HepG2 (cell line): ENCODE data around the gene CX3CR1. TPM values are rescaled to one million over a fixed set of nuclear protein-coding genes. Genes with fewer than 3 reads are reported as not detected.

ENCODE experiments used
- EED ChIP-seq: sonication (generic); formaldehyde crosslinking; IDR thresholded peaks from 2 replicates; pipeline ENCODE4 v1.5.0; 2020; ENCODE audit warnings: mild to moderate bottlenecking, missing genetic modification reagents
- FOSL2 ChIP-seq: sonication (generic); formaldehyde crosslinking; IDR thresholded peaks from 2 replicates; pipeline ENCODE4 v1.4.0; 2020; ENCODE audit warnings: missing genetic modification reagents
- FOXO1 ChIP-seq: sonication (generic); formaldehyde crosslinking; IDR thresholded peaks from 2 replicates; pipeline ENCODE4 v1.4.0; 2020; ENCODE audit warnings: missing genetic modification reagents
- GATAD1 ChIP-seq: IDR thresholded peaks from 2 replicates; pipeline ENCODE4 v1.6.1; 2016; ENCODE audit warnings: missing genetic modification reagents, missing compliant biosample characterization
- GLI4 ChIP-seq: sonication (generic); formaldehyde crosslinking; IDR thresholded peaks from 2 replicates; pipeline ENCODE4 v1.5.1; 2020; ENCODE audit warnings: missing genetic modification reagents, mild to moderate bottlenecking, moderate library complexity, borderline replicate concordance
- KLF15 ChIP-seq: sonication (generic); formaldehyde crosslinking; IDR thresholded peaks from 2 replicates; pipeline ENCODE4 v1.8.1; 2023; ENCODE audit warnings: borderline replicate concordance, mild to moderate bottlenecking, inconsistent platforms, missing genetic modification reagents, mixed read lengths
- MXD3 ChIP-seq: IDR thresholded peaks from 2 replicates; pipeline ENCODE4 v1.6.1; 2016; ENCODE audit warnings: mild to moderate bottlenecking, missing biosample characterization, missing genetic modification reagents
- NCOR1 ChIP-seq: fragments of 200-600 bp; sonication (generic); IDR thresholded peaks from 2 replicates; pipeline ENCODE4 v1.7.0; 2017; ENCODE audit warnings: antibody characterized with exemption, low read length, borderline replicate concordance
- PPARG ChIP-seq: conservative IDR thresholded peaks from 2 replicates; pipeline ENCODE4 v1.6.1; 2016; ENCODE audit warnings: missing biosample characterization, missing genetic modification reagents
- RAD21 ChIP-seq: fragments of 450-650 bp; formaldehyde crosslinking; IDR thresholded peaks from 2 replicates; pipeline ENCODE4 v1.5.0; 2020; ENCODE audit warnings: mild to moderate bottlenecking
- RFXAP ChIP-seq: sonication (generic); formaldehyde crosslinking; IDR thresholded peaks from 2 replicates; pipeline ENCODE4 v1.4.0; 2020; ENCODE audit warnings: missing genetic modification reagents, borderline replicate concordance
- SAP130 ChIP-seq: IDR thresholded peaks from 2 replicates; pipeline ENCODE4 v1.6.1; 2016; ENCODE audit warnings: low read depth
- SP5 ChIP-seq: IDR thresholded peaks from 2 replicates; pipeline ENCODE4 v1.6.1; 2016; ENCODE audit warnings: low read depth, borderline replicate concordance
- TCF12 ChIP-seq, 2 experiments: fragments of 450-650 bp in 1 of 2; sonication (generic) in 1 of 2; formaldehyde crosslinking in 1 of 2; IDR thresholded peaks; 2 replicates each; pipeline versions ENCODE4 v1.6.1 to v1.8.0; 2017 to 2022; ENCODE audit warnings: antibody characterized with exemption in 1 of 2, mild to moderate bottlenecking in 1 of 2, missing genetic modification reagents in 1 of 2, moderate library complexity in 1 of 2
- ZMAT3 ChIP-seq: sonication (generic); formaldehyde crosslinking; conservative IDR thresholded peaks from 2 replicates; pipeline ENCODE4 v1.7.0; 2021; ENCODE audit warnings: missing genetic modification reagents
- ZNF331 ChIP-seq: sonication (generic); formaldehyde crosslinking; IDR thresholded peaks from 2 replicates; pipeline ENCODE4 v1.4.0; 2020; ENCODE audit warnings: missing genetic modification reagents
- ZNF367 ChIP-seq: sonication (generic); formaldehyde crosslinking; IDR thresholded peaks from 2 replicates; pipeline ENCODE4 v1.4.0; 2020; ENCODE audit warnings: missing genetic modification reagents, borderline replicate concordance
- ZNF576 ChIP-seq: sonication (generic); formaldehyde crosslinking; IDR thresholded peaks from 2 replicates; pipeline ENCODE4 v1.4.0; 2020; ENCODE audit warnings: mild to moderate bottlenecking, missing genetic modification reagents
- ZNF687 ChIP-seq: sonication (generic); formaldehyde crosslinking; IDR thresholded peaks from 2 replicates; pipeline ENCODE4 v1.5.1; 2020; ENCODE audit warnings: mild to moderate bottlenecking, missing genetic modification reagents, moderate library complexity
- ZNF781 ChIP-seq: sonication (generic); formaldehyde crosslinking; IDR thresholded peaks from 2 replicates; pipeline ENCODE4 v1.5.1; 2020; ENCODE audit warnings: borderline replicate concordance, mild to moderate bottlenecking, missing genetic modification reagents; ENCODE audit errors: not compliant biosample characterization
- ZNF790 ChIP-seq: sonication (generic); formaldehyde crosslinking; IDR thresholded peaks from 2 replicates; pipeline ENCODE4 v1.8.0; 2022; ENCODE audit warnings: missing genetic modification reagents, mild to moderate bottlenecking, borderline replicate concordance
- polyA plus RNA-seq, 8 experiments: library from polyadenylated mRNA; depleted of rRNA in 3 of 8; stranded (reverse) in 7 of 8; unstranded in 1 of 8; fragments of >200 nt; fragmentation: Illumina TruSeq in 4 of 8; extraction: Trizol in 4 of 8; gene quantifications; 2 replicates each; pipeline versions ENCODE4 v1.2.1 to v1.2.3, GENCODE V29; 2011 to 2016; ENCODE audit warnings: low read depth in 4 of 8, missing spikeins in 1 of 8, mixed read lengths in 1 of 8; ENCODE audit not compliant: insufficient read depth in 1 of 8
- total RNA-seq, 5 experiments: library from RNA; depleted of rRNA; stranded (reverse); fragments of >200 nt; fragmentation: Illumina TruSeq; extraction: Trizol; gene quantifications; 2 replicates each; pipeline ENCODE4 v1.2.3, GENCODE V29; 2016; ENCODE audit warnings: low read depth in 1 of 5
- TF ChIP-seq, protein P1 (sequence below): sonication (generic); formaldehyde crosslinking; IDR thresholded peaks from 2 replicates; pipeline ENCODE4 v1.4.0; 2020; ENCODE audit warnings: missing genetic modification reagents, borderline replicate concordance
- TF ChIP-seq, protein P2 (sequence below): IDR thresholded peaks from 2 replicates; pipeline ENCODE4 v1.6.1; 2016; ENCODE audit warnings: low read depth, borderline replicate concordance

CX3CR1 gene
- total and polyA plus RNA-seq, 2 of the 13 experiments (the other 11 are each of a cell fraction or from before 2014, with no cell fraction given): not detected

GRCh38 chr3:39288300-39288808 lies 8.5 kb upstream of the CX3CR1 start (continued):
- TF ChIP-seq TCF12 (IDR thresholded peaks at IDR 0.05): no peak
- no peak for TF ChIP-seq TCF12 (CRISPR knock-in tag; IDR thresholded peaks at IDR 0.05)
- TF ChIP-seq ZNF790 (CRISPR knock-in tag): no peak
- TF ChIP-seq ZNF331: 0 out of 2 replicates have a peak, but pooled peaks have one; percentile 38
- peak; percentile 71; the same call in 1 of the 2 replicates for TF ChIP-seq ZNF576 (CRISPR knock-in tag)
- TF ChIP-seq EED: no peak
- no peak for TF ChIP-seq KLF15 (CRISPR knock-in tag)
- TF ChIP-seq FOSL2 (CRISPR knock-in tag): 0 out of 2 replicates have a peak, but pooled peaks have one; percentile 42
- TF ChIP-seq RAD21 (CRISPR knock-in tag): peak; percentile 95
- TF ChIP-seq SAP130: 0 out of 2 replicates have a peak, but pooled peaks have one; percentile 41
- no peak for TF ChIP-seq MXD3 (CRISPR knock-in tag)
- no peak for TF ChIP-seq ZMAT3 (CRISPR knock-in tag)
- TF ChIP-seq ZNF781: peak; percentile 18
- no peak for TF ChIP-seq PPARG (CRISPR knock-in tag)
- TF ChIP-seq NCOR1: no peak
- no peak for TF ChIP-seq ZNF367 (CRISPR knock-in tag)
- peak; percentile 42 for TF ChIP-seq ZNF687 (CRISPR knock-in tag)
- peak; percentile 29; the same call in 1 of the 2 replicates for TF ChIP-seq SP5 (CRISPR knock-in tag)
- no peak for TF ChIP-seq RFXAP
- TF ChIP-seq GLI4: no peak
- peak; percentile 36; the same call in 1 of the 2 replicates for TF ChIP-seq FOXO1
- TF ChIP-seq, protein P1, sequence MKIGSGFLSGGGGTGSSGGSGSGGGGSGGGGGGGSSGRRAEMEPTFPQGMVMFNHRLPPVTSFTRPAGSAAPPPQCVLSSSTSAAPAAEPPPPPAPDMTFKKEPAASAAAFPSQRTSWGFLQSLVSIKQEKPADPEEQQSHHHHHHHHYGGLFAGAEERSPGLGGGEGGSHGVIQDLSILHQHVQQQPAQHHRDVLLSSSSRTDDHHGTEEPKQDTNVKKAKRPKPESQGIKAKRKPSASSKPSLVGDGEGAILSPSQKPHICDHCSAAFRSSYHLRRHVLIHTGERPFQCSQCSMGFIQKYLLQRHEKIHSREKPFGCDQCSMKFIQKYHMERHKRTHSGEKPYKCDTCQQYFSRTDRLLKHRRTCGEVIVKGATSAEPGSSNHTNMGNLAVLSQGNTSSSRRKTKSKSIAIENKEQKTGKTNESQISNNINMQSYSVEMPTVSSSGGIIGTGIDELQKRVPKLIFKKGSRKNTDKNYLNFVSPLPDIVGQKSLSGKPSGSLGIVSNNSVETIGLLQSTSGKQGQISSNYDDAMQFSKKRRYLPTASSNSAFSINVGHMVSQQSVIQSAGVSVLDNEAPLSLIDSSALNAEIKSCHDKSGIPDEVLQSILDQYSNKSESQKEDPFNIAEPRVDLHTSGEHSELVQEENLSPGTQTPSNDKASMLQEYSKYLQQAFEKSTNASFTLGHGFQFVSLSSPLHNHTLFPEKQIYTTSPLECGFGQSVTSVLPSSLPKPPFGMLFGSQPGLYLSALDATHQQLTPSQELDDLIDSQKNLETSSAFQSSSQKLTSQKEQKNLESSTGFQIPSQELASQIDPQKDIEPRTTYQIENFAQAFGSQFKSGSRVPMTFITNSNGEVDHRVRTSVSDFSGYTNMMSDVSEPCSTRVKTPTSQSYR (CRISPR knock-in tag): no peak; the same call in 1 of the 2 replicates
- TF ChIP-seq, protein P2, sequence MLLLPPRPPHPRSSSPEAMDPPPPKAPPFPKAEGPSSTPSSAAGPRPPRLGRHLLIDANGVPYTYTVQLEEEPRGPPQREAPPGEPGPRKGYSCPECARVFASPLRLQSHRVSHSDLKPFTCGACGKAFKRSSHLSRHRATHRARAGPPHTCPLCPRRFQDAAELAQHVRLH (CRISPR knock-in tag): 0 out of 2 replicates have a peak, but pooled peaks have one; percentile 70
- peak; percentile 40; the same call in 1 of the 2 replicates for TF ChIP-seq GATAD1
